ENCODE data around the gene TGFBI. TPM values are rescaled to one million over a fixed set of nuclear protein-coding genes. Genes with fewer than 3 reads are reported as not detected.

The TGFBI gene
- total RNA-seq, 2 donors from 2014 or later: 17.9 to 41.7 TPM

- Histone ChIP-seq H3K36me3 (no peaks in the 10 kb centered on the region), H3K27ac (no peak overlapping the region), H3K4me1 (replicated peaks) (no peaks in the 10 kb centered on the region), H3K9me3 (no peaks in the 10 kb centered on the region), H3K27me3 (replicated peaks; ENCODE audit: insufficient read depth) (no peaks in the 10 kb centered on the region), H3K4me3 (no peak overlapping the region)
- no peak for DNase-seq (ENCODE audit: low spot score)
- TF ChIP-seq CTCF (IDR thresholded peaks at IDR 0.05) (no peak), POLR2A (IDR thresholded peaks at IDR 0.05) (no peak), POLR2AphosphoS5 (IDR thresholded peaks at IDR 0.05) (no peak)
- intact Hi-C loops (cut with DNase I): no loop called here
- WGBS: 80% methylated on average over 21 of the region's 21 CpGs
These were observed 38.1 kb upstream of the TGFBI start for GRCh38 chr5:135990528-135991255.

- no peak for TF ChIP-seq POLR2AphosphoS5 (IDR thresholded peaks at IDR 0.05)
- TF ChIP-seq POLR2A (IDR thresholded peaks at IDR 0.05): no peak
- TF ChIP-seq CTCF (IDR thresholded peaks at IDR 0.05): no peak
- no peak for DNase-seq (ENCODE audit: low spot score)
- H3K27ac ChIP-seq: no peak overlapping the region
- H3K4me1 ChIP-seq (replicated peaks): no peaks in the 10 kb centered on the region
- H3K27me3 ChIP-seq (replicated peaks; ENCODE audit: insufficient read depth): no peaks in the 10 kb centered on the region
- no peak overlapping the region for H3K4me3 ChIP-seq
- 85% methylated on average over 6 of the region's 6 CpGs for WGBS
- no peaks in the 10 kb centered on the region for H3K9me3 ChIP-seq
- intact Hi-C loops (cut with DNase I): no loop called here
- no peaks in the 10 kb centered on the region for H3K36me3 ChIP-seq
These were observed 37.4 kb upstream of the TGFBI start for GRCh38 chr5:135991429-135991828.

- H3K9me3 ChIP-seq: no peaks in the 10 kb centered on the region
- no peaks in the 10 kb centered on the region for H3K27me3 ChIP-seq (replicated peaks; ENCODE audit: insufficient read depth)
- H3K27ac ChIP-seq: no peak overlapping the region
- H3K4me1 ChIP-seq (replicated peaks): no peaks in the 10 kb centered on the region
- TF ChIP-seq CTCF (IDR thresholded peaks at IDR 0.05): no peak
- no peak for TF ChIP-seq POLR2AphosphoS5 (IDR thresholded peaks at IDR 0.05)
- 68% methylated on average over 6 of the region's 6 CpGs for WGBS
- intact Hi-C loops (cut with DNase I): no loop called here
- DNase-seq (ENCODE audit: low spot score): no peak
- no peak overlapping the region for H3K4me3 ChIP-seq
- H3K36me3 ChIP-seq: no peaks in the 10 kb centered on the region
These were observed 35.4 kb upstream of the TGFBI start for GRCh38 chr5:135993335-135993879.

GRCh38 chr5:135993880-135994636 is 34.7 kb upstream of the TGFBI start:
- 41% methylated on average over 6 of the region's 6 CpGs for WGBS
- Histone ChIP-seq H3K4me3 (no peak overlapping the region), H3K36me3 (no peaks in the 10 kb centered on the region), H3K9me3 (no peaks in the 10 kb centered on the region), H3K27me3 (replicated peaks; ENCODE audit: insufficient read depth) (no peaks in the 10 kb centered on the region), H3K4me1 (replicated peaks) (no peaks in the 10 kb centered on the region), H3K27ac (no peak overlapping the region)
- no peak for DNase-seq (ENCODE audit: low spot score)
- intact Hi-C loops (cut with DNase I): no loop called here
- TF ChIP-seq POLR2A (IDR thresholded peaks at IDR 0.05) (no peak), CTCF (IDR thresholded peaks at IDR 0.05) (no peak), POLR2AphosphoS5 (IDR thresholded peaks at IDR 0.05) (no peak)

All from prostate gland (tissue), 2 donors.